Cardiac septum (tissue), 1 donor: ENCODE data around the gene COMP. TPM values are rescaled to one million over a fixed set of nuclear protein-coding genes. Genes with fewer than 3 reads are reported as not detected.

ENCODE experiments used
- DNase-seq: peaks from one replicate; pipeline ENCODE4 v3.0.0-alpha.2; 2020; ENCODE audit warnings: low spot score
- intact Hi-C: fragments of 100-400 bp; cut with DNase I; formaldehyde crosslinking; loops from one replicate; pipeline ENCODE4 v1.14.0; 2022
- total RNA-seq: library from RNA; stranded (reverse); fragmentation: NEBNext Ultra II Directional; extraction: Animal tissue kit (Norgen Biotek cat#: 25700); gene quantifications from one replicate; pipeline ENCODE4 v1.2.1, GENCODE V29; 2021
- donor health status: DM: no; HTN: no; CAD: no.

Gene COMP
- total RNA-seq, 1 donor from 2014 or later, result 31.8 TPM

- no peak for DNase-seq
These were observed 16.8 kb upstream of the COMP start for GRCh38 chr19:18807861-18808331.

DNA sequence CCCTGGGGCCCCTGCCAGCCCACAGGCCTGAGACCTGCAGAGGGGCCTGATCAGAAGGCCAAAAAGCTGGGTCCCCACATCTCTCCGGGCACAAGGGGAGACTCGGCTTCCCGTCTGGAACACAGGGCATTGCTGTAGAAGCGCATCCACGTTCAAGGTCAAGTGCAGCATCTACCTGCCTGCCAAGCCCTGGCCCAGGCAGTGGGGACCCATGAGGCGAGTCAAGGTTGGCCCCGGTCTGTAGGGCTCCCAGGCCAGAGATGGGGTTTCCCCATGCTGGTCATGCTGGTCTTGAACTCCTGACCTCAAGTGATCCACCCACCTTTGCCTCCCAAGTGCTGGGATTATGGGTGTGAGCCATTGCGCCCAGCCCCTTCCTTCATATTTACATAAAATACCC is 13.5 kb upstream of the COMP start:
- no peak for DNase-seq
- intact Hi-C loops, result no loop called here

More at GRCh38 chr19:18807861-18808331, 16.8 kb upstream of the COMP start:
- intact Hi-C loops, result no loop called here

- intact Hi-C loops, result no loop called here
- DNase-seq, result no peak
These were observed 13.1 kb upstream of the COMP start for GRCh38 chr19:18804139-18804601.

DNA sequence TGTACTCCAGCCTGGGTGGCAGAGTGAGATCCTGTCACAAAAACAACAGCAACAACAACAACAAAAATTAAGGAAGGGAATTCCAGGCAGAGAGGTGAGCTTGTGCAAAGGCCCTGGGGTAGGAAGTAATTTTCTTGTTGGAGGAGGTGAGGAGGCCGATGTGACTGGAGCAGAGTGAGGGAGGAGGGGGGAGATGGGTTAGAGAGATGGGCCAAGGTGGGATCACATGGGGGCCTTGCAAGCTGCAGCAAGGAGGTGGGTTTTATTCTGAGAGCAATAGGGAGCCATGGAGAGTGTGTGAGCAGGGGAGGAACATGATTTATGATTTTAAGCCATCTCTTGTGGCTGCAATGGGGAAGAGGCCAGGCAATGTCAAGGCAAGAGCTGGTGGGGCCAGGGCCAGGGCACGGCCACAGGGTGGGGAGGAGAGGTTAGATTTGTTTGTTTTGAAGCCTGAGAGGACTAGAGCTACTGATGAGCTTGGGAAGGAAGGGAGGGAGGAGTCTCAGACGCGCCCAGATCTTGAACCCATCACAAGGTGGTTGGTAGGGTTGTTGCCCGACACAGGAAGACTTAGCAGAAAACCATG is 12.5 kb upstream of the COMP start:
- no peak for DNase-seq
- intact Hi-C loops, result no loop called here

- intact Hi-C loops, result no loop called here
- no peak for DNase-seq
These were observed 11.2 kb upstream of the COMP start for GRCh38 chr19:18802354-18802753.

DNA sequence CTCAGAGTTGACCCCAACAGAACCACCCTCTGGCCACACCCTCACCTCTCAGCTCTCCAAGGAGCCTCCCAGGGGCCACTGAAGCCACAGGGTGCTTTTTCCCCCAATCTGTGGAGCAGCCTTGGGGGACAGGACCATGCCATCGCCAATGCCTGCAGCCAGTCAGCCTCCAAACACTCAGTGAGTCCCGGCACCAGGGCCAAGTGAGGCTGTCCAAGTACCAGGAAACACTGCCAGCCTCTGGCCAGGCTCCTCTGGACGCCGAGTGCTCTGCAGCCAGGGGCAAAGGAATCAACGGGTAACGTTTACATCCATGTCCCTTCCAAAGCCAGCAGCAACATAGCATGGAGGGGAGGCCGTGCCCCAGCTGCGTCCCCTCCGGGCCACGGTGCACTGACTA is 9.5 kb upstream of the COMP start:
- intact Hi-C loops, result no loop called here
- no peak for DNase-seq

DNA sequence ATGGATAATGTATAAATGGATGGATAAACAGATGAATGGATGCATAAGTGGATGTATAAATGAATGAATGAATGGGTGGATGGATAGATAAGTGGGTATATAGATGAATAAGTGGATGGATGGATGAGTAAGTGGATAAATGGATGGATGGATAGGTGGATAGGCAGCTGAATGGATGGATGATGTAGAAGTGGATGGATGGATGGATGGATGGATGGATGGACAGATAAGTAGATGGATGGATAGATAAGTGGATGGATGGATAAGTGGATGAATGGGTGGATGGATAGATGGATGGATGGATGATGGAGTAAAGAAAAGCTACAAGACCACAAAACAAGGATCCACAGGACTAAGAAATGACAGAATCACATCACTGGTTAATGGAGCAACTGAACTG is 9.0 kb upstream of the COMP start:
- no peak for DNase-seq
- intact Hi-C loops, result no loop called here

- intact Hi-C loops, result no loop called here
These were observed 8.4 kb upstream of the COMP start for GRCh38 chr19:18799389-18799970.

GRCh38 chr19:18798384-18799352 is 7.6 kb upstream of the COMP start:
- intact Hi-C loops, result no loop called here
- DNase-seq, result no peak

More at GRCh38 chr19:18799389-18799970, 8.4 kb upstream of the COMP start:
- no peak for DNase-seq

DNA sequence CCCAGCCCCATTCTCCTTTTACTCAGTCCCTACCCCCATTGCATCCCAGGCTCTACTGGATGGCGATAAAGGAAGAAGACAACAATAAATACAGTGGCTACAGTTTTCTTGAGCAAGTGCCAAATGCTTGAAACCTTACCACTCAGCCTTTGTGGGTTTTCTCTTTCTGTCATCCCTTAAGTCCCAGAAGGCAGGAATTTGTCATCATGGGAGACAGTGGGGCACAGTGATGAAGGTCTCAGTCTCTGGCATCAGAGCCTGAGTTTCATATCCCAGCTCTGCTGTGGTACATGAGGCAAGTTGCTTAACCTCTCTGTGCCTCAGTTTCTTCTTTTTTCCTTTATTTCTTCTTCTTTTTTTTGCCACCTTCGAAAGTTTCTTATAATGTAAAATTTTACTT is 5.1 kb upstream of the COMP start:
- intact Hi-C loops, result no loop called here
- no peak for DNase-seq

- intact Hi-C loops, result no loop called here
- no peak for DNase-seq
These were observed 4.4 kb upstream of the COMP start for GRCh38 chr19:18795540-18795939.

DNA sequence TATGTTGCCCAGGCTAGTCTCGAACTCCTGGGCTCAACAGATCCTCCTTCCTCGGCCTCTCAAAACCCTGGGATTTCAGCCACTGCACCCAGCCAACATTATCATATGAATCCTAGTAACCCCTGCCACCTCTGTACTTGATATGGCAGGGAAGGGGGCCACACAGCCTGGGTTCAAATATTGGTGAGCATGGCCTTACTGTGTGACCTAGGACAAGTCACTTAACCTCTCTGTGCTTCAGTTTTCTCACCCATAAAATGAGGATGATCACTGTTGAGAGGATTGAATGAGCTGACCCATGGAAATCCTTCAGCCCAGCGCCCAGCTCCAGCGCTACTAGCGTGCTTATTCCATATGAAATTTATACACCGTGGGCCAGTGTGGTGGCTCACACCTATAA is 3.6 kb upstream of the COMP start:
- no peak for DNase-seq
- intact Hi-C loops, result no loop called here

GRCh38 chr19:18794029-18794313 is 2.9 kb upstream of the COMP start:
- intact Hi-C loops, result no loop called here

DNA sequence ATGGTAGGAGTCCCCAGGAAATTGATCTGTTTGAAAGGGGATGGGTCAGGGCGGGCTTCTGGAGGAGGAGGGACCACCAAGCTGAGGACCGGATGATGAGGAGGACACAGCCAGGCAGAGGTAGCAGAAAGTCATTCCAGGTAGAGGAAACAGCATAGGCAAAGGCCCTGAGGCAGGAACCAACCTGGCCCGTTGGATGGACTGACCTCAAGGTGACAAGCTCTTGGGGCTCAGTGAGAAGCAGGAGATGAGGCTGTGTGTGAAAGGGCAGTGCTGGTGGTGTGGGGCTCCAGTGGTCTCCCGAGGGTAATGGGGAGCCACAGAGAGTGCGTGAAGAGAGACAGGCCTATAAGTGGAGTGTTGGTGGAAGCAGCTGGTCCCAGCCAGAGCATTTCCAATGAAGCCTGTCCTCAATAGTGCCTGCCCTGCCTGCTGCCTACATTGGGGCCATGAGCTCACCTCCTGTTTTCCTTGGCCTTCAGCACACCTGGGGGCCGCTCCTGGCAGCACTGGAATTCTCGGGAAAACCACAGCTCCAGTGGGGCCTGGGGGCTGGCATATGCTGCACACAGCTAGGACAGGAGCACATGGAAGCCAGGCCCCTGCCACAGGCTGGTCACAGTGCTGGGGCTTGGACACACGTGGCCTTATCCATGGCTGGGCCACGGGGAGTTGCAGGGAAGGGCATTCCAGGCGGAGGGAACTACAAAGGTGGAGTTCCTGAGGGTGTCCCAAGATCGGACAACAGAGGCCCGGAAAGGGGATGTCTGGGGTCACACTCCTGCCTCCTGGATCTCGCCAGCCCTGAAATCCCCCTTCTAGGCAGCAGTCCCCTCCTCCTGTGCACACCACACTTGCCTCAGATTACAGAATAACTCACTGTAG is 2.3 kb upstream of the COMP start:
- intact Hi-C loops, result no loop called here
- no peak for DNase-seq

More at GRCh38 chr19:18794029-18794313, 2.9 kb upstream of the COMP start:
- DNase-seq, result no peak

- intact Hi-C loops, result no loop called here
- DNase-seq, result no peak
These were observed 1.6 kb upstream of the COMP start for GRCh38 chr19:18792661-18793060.

- intact Hi-C loops, result no loop called here
- no peak for DNase-seq
These were observed 192 bp upstream of the COMP start for GRCh38 chr19:18791315-18791678.

GRCh38 chr19:18789883-18790565 is 1.1 kb downstream of the COMP start:
- intact Hi-C loops, result no loop called here
- no peak for DNase-seq

- no peak for DNase-seq
These were observed 1.7 kb downstream of the COMP start for GRCh38 chr19:18789422-18789869.

More at GRCh38 chr19:18789422-18789869, 1.7 kb downstream of the COMP start:
- intact Hi-C loops, result no loop called here
